Rectal smooth muscle tissue (tissue), 1 donor: ENCODE measurements around the gene LDB2.

Source experiments
- H3K27ac ChIP-seq: one replicate; pipeline ENCODE4 v1.7.0; 2013; ENCODE audit warnings: low read depth, low read length, inconsistent platforms
- H3K27me3 ChIP-seq: one replicate; pipeline ENCODE4 v1.7.0; 2013; ENCODE audit warnings: low read length; ENCODE audit not compliant: control insufficient read depth, insufficient read depth
- H3K36me3 ChIP-seq: one replicate; pipeline ENCODE4 v1.7.0; 2013; ENCODE audit warnings: low read length; ENCODE audit not compliant: control insufficient read depth, insufficient read depth
- H3K4me1 ChIP-seq: one replicate; pipeline ENCODE4 v1.7.0; 2013; ENCODE audit warnings: low read length; ENCODE audit not compliant: control insufficient read depth, insufficient read depth
- H3K4me3 ChIP-seq: one replicate; pipeline ENCODE4 v1.7.0; 2013; ENCODE audit warnings: low read length
- H3K9ac ChIP-seq: one replicate; pipeline ENCODE4 v1.7.0; 2013; ENCODE audit warnings: low read length

Gene LDB2

GRCh38 chr4:16617435-16617834 lies 281.0 kb downstream of the LDB2 start:
- no peaks in the 10 kb centered on the region for H3K4me1 ChIP-seq
- H3K36me3 ChIP-seq: no peaks in the 10 kb centered on the region
- H3K27me3 ChIP-seq: no peaks in the 10 kb centered on the region
- no peak overlapping the region for H3K4me3 ChIP-seq
- no peak overlapping the region for H3K9ac ChIP-seq
- H3K27ac ChIP-seq: no peak overlapping the region

GRCh38 chr4:16617011-16617410 lies 281.4 kb downstream of the LDB2 start:
- H3K36me3 ChIP-seq: no peaks in the 10 kb centered on the region
- H3K4me3 ChIP-seq: no peak overlapping the region
- no peaks in the 10 kb centered on the region for H3K4me1 ChIP-seq
- no peak overlapping the region for H3K9ac ChIP-seq
- H3K27ac ChIP-seq: no peak overlapping the region
- no peaks in the 10 kb centered on the region for H3K27me3 ChIP-seq

GRCh38 chr4:16609170-16609758 lies 289.2 kb downstream of the LDB2 start:
- Histone ChIP-seq H3K36me3 (no peaks in the 10 kb centered on the region), H3K9ac (no peak overlapping the region)

GRCh38 chr4:16608611-16609125 lies 289.8 kb downstream of the LDB2 start:
- Histone ChIP-seq H3K4me1 (no peaks in the 10 kb centered on the region), H3K27ac (no peak overlapping the region), H3K36me3 (no peaks in the 10 kb centered on the region), H3K27me3 (no peaks in the 10 kb centered on the region), H3K4me3 (no peak overlapping the region), H3K9ac (no peak overlapping the region)

More at GRCh38 chr4:16609170-16609758, 289.2 kb downstream of the LDB2 start:
- no peaks in the 10 kb centered on the region for H3K27me3 ChIP-seq
- no peak overlapping the region for H3K4me3 ChIP-seq
- H3K4me1 ChIP-seq: no peaks in the 10 kb centered on the region
- no peak overlapping the region for H3K27ac ChIP-seq

GRCh38 chr4:16608123-16608522 lies 290.3 kb downstream of the LDB2 start:
- H3K9ac ChIP-seq: no peak overlapping the region
- no peaks in the 10 kb centered on the region for H3K4me1 ChIP-seq
- H3K36me3 ChIP-seq: no peaks in the 10 kb centered on the region
- no peak overlapping the region for H3K27ac ChIP-seq
- H3K4me3 ChIP-seq: no peak overlapping the region
- no peaks in the 10 kb centered on the region for H3K27me3 ChIP-seq

GRCh38 chr4:16607241-16608066 lies 291.0 kb downstream of the LDB2 start:
- no peaks in the 10 kb centered on the region for H3K4me1 ChIP-seq
- H3K4me3 ChIP-seq: no peak overlapping the region
- H3K27ac ChIP-seq: no peak overlapping the region
- H3K27me3 ChIP-seq: no peaks in the 10 kb centered on the region
- no peak overlapping the region for H3K9ac ChIP-seq
- H3K36me3 ChIP-seq: no peaks in the 10 kb centered on the region

GRCh38 chr4:16606691-16607090 lies 291.8 kb downstream of the LDB2 start:
- Histone ChIP-seq H3K4me1 (no peaks in the 10 kb centered on the region), H3K9ac (no peak overlapping the region), H3K27ac (no peak overlapping the region), H3K27me3 (no peaks in the 10 kb centered on the region), H3K4me3 (no peak overlapping the region), H3K36me3 (no peaks in the 10 kb centered on the region)

- Histone ChIP-seq H3K36me3 (no peaks in the 10 kb centered on the region), H3K27ac (no peak overlapping the region), H3K4me1 (no peaks in the 10 kb centered on the region), H3K9ac (no peak overlapping the region), H3K4me3 (no peak overlapping the region), H3K27me3 (no peaks in the 10 kb centered on the region)
Measured at GRCh38 chr4:16603178-16603577, 295.3 kb downstream of the LDB2 start.

- no peak overlapping the region for H3K27ac ChIP-seq
- no peaks in the 10 kb centered on the region for H3K27me3 ChIP-seq
- H3K4me3 ChIP-seq: no peak overlapping the region
- H3K4me1 ChIP-seq: no peaks in the 10 kb centered on the region
- H3K36me3 ChIP-seq: no peaks in the 10 kb centered on the region
- no peak overlapping the region for H3K9ac ChIP-seq
Measured at GRCh38 chr4:16598597-16599206, 299.7 kb downstream of the LDB2 start.

GRCh38 chr4:16597845-16598596 lies 300.4 kb downstream of the LDB2 start:
- no peak overlapping the region for H3K4me3 ChIP-seq
- H3K36me3 ChIP-seq: no peaks in the 10 kb centered on the region
- no peak overlapping the region for H3K27ac ChIP-seq
- H3K9ac ChIP-seq: no peak overlapping the region
- no peaks in the 10 kb centered on the region for H3K4me1 ChIP-seq
- no peaks in the 10 kb centered on the region for H3K27me3 ChIP-seq

- Histone ChIP-seq H3K4me3 (no peak overlapping the region), H3K9ac (no peak overlapping the region), H3K27ac (no peak overlapping the region), H3K27me3 (no peaks in the 10 kb centered on the region), H3K4me1 (no peaks in the 10 kb centered on the region), H3K36me3 (no peaks in the 10 kb centered on the region)
Measured at GRCh38 chr4:16597443-16597842, 301.0 kb downstream of the LDB2 start.

- H3K27ac ChIP-seq: no peak overlapping the region
- H3K4me1 ChIP-seq: no peaks in the 10 kb centered on the region
- H3K9ac ChIP-seq: no peak overlapping the region
- H3K4me3 ChIP-seq: no peak overlapping the region
- no peaks in the 10 kb centered on the region for H3K36me3 ChIP-seq
- H3K27me3 ChIP-seq: no peaks in the 10 kb centered on the region
Measured at GRCh38 chr4:16596267-16596666, 302.2 kb downstream of the LDB2 start.
